Suprapubic skin (tissue), 4 donors: Measurements from ENCODE around the gene DPY19L1.

Experiments
- POLR2A ChIP-seq, 2 donors: fragments of 450-650 bp; IDR thresholded peaks; one replicate each; pipeline ENCODE4 v1.6.1; 2017; ENCODE audit warnings: antibody characterized with exemption in 2 of 2, mild to moderate bottlenecking in 2 of 2, moderate library complexity in 2 of 2
- POLR2AphosphoS5 ChIP-seq, 3 donors: sonication (generic); formaldehyde crosslinking; IDR thresholded peaks; one replicate each; pipeline ENCODE4 v1.6.1; 2017; ENCODE audit warnings: antibody characterized with exemption in 3 of 3

DNA sequence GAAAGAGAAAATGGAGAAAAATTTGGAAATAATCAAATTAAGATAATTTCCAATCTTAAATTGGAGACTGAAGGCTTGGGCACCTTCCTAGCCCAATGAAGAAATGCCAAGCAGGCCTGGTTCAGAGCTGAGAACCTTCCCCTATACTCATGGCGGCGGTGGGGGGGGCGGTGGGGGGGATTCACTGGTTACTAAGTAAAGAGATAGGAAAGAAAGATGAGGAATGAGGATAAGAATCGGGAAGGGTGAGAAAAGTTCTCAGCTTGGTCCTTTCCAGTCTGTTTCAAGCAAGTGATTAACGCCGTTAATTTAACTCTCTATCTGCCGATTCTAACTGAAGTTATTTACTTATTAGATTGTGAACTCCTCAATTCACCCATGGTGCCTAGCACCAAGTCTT, 41.5 kb downstream of the DPY19L1 start:
- TF ChIP-seq POLR2AphosphoS5 (IDR thresholded peaks at IDR 0.05) (no peak), POLR2A (IDR thresholded peaks at IDR 0.05) (no peak)
